Measurements from ENCODE around the gene ZNF750. TPM values are rescaled to one million over a fixed set of nuclear protein-coding genes. Genes with fewer than 3 reads are reported as not detected.

The ZNF750 gene
- total RNA-seq, 4 donors from 2014 or later = not detected

- Histone ChIP-seq H3K4me3 (no peak overlapping the region), H3K9me3 (no peaks in the 10 kb centered on the region), H3K27me3 (no peaks in the 10 kb centered on the region), H3K36me3 (no peaks in the 10 kb centered on the region), H3K4me1 (no peaks in the 10 kb centered on the region), H3K27ac (no peak overlapping the region)
- in situ Hi-C loops (cut with MboI; ENCODE audit: low pct_ligation_motif_present in 1 of 4, low pct_unique_long_range_greater_than_20kb in 1 of 4, low sequenced_read_pairs in 3 of 4) = no loop called here
- 94 to 100% methylated on average over 1 to 6 of the region's 9 CpGs for WGBS, 2 donors (ENCODE audit: low coverage in 1 of 2)
- DNase-seq = no peak
- TF ChIP-seq EP300 (IDR thresholded peaks at IDR 0.05; ENCODE audit: low read depth) = no peak
- no peak for TF ChIP-seq CTCF (IDR thresholded peaks at IDR 0.05)
- TF ChIP-seq POLR2A (IDR thresholded peaks at IDR 0.05) = no peak
- no peak for TF ChIP-seq POLR2AphosphoS5 (IDR thresholded peaks at IDR 0.05)
- intact Hi-C loops (cut with DNase I; ENCODE audit: low total_unique reads) = no loop called here
These were observed 32.7 kb downstream of the ZNF750 start for GRCh38 chr17:82807101-82807500.

- Histone ChIP-seq H3K4me1 (no peaks in the 10 kb centered on the region), H3K4me3 (no peak overlapping the region), H3K27me3 (no peaks in the 10 kb centered on the region), H3K27ac (no peak overlapping the region), H3K36me3 (no peaks in the 10 kb centered on the region), H3K9me3 (no peaks in the 10 kb centered on the region)
- no peak for DNase-seq
- intact Hi-C loops (cut with DNase I; ENCODE audit: low total_unique reads) = no loop called here
- in situ Hi-C loops (cut with MboI; ENCODE audit: low pct_ligation_motif_present in 1 of 4, low pct_unique_long_range_greater_than_20kb in 1 of 4, low sequenced_read_pairs in 3 of 4) = no loop called here
- WGBS, 2 donors (ENCODE audit: low coverage in 1 of 2) = 97% methylated on average over 21 of the region's 21 CpGs; no CpG with 5 or more reads in 1 of the 2 donors
- TF ChIP-seq POLR2AphosphoS5 (IDR thresholded peaks at IDR 0.05) = no peak
- no peak for TF ChIP-seq POLR2A (IDR thresholded peaks at IDR 0.05)
- no peak for TF ChIP-seq EP300 (IDR thresholded peaks at IDR 0.05; ENCODE audit: low read depth)
- TF ChIP-seq CTCF (IDR thresholded peaks at IDR 0.05) = no peak
These were observed 33.2 kb downstream of the ZNF750 start for GRCh38 chr17:82806645-82807044.

- Histone ChIP-seq H3K4me3 (no peak overlapping the region), H3K27me3 (no peaks in the 10 kb centered on the region), H3K9me3 (no peaks in the 10 kb centered on the region), H3K36me3 (no peaks in the 10 kb centered on the region), H3K4me1 (no peaks in the 10 kb centered on the region), H3K27ac (no peak overlapping the region)
- in situ Hi-C loops (cut with MboI; ENCODE audit: low pct_ligation_motif_present in 1 of 4, low pct_unique_long_range_greater_than_20kb in 1 of 4, low sequenced_read_pairs in 3 of 4) (no loop called here), intact Hi-C loops (cut with DNase I; ENCODE audit: low total_unique reads) (no loop called here)
- no peak for TF ChIP-seq CTCF (IDR thresholded peaks at IDR 0.05)
- TF ChIP-seq POLR2AphosphoS5 (IDR thresholded peaks at IDR 0.05) = no peak
- no peak for TF ChIP-seq EP300 (IDR thresholded peaks at IDR 0.05; ENCODE audit: low read depth)
- TF ChIP-seq POLR2A (IDR thresholded peaks at IDR 0.05) = no peak
- DNase-seq = no peak
- WGBS, 2 donors (ENCODE audit: low coverage in 1 of 2) = 91% methylated on average over 19 of the region's 19 CpGs; no CpG with 5 or more reads in 1 of the 2 donors
These were observed 34.0 kb downstream of the ZNF750 start for GRCh38 chr17:82805823-82806222.

- in situ Hi-C loops (cut with MboI; ENCODE audit: low pct_ligation_motif_present in 1 of 4, low pct_unique_long_range_greater_than_20kb in 1 of 4, low sequenced_read_pairs in 3 of 4) (no loop called here), intact Hi-C loops (cut with DNase I; ENCODE audit: low total_unique reads) (no loop called here)
- Histone ChIP-seq H3K9me3 (no peaks in the 10 kb centered on the region), H3K4me1 (no peaks in the 10 kb centered on the region), H3K36me3 (no peaks in the 10 kb centered on the region), H3K27me3 (no peaks in the 10 kb centered on the region), H3K27ac (peak overlapping the region in 2 of 4 donors; percentile 51 to 66), H3K4me3 (no peak overlapping the region)
- no peak for DNase-seq
- 92% methylated on average over 2 to 13 of the region's 13 CpGs for WGBS, 2 donors (ENCODE audit: low coverage in 1 of 2)
- TF ChIP-seq EP300 (IDR thresholded peaks at IDR 0.05; ENCODE audit: low read depth) = no peak
- TF ChIP-seq POLR2AphosphoS5 (IDR thresholded peaks at IDR 0.05) = no peak
These were observed 34.6 kb downstream of the ZNF750 start for GRCh38 chr17:82805254-82805653.

Measured in transverse colon (tissue), 4 donors.